ENCODE results near the gene ACSL6.

DNA sequence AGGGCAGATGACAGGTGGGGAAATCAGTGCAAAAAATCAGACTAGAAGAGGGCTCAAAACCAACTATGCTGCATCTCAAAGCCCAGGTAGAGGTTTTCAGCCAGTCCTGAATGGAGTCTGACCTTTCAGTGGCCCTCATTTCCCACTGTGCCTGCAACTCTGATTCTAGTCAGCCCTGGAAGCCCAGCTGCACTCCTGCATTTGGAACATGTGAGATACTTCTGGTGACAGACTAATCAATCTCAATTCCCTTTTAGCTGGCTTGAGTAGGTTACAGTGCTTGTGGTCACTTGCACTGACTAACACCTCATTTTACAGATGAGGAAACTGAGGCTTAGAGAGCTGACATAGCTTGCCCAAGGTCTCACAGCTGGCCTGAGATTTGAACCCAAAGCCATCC is 7.9 kb upstream of the ACSL6 start:
- TF ChIP-seq POLR2AphosphoS5 (IDR thresholded peaks at IDR 0.05): no peak
- TF ChIP-seq, protein P1, sequence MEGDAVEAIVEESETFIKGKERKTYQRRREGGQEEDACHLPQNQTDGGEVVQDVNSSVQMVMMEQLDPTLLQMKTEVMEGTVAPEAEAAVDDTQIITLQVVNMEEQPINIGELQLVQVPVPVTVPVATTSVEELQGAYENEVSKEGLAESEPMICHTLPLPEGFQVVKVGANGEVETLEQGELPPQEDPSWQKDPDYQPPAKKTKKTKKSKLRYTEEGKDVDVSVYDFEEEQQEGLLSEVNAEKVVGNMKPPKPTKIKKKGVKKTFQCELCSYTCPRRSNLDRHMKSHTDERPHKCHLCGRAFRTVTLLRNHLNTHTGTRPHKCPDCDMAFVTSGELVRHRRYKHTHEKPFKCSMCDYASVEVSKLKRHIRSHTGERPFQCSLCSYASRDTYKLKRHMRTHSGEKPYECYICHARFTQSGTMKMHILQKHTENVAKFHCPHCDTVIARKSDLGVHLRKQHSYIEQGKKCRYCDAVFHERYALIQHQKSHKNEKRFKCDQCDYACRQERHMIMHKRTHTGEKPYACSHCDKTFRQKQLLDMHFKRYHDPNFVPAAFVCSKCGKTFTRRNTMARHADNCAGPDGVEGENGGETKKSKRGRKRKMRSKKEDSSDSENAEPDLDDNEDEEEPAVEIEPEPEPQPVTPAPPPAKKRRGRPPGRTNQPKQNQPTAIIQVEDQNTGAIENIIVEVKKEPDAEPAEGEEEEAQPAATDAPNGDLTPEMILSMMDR (IDR thresholded peaks at IDR 0.05 in 8 of 11, conservative IDR thresholded peaks at IDR 0.05 in 3 of 11): no peak
- TF ChIP-seq POLR2A (IDR thresholded peaks at IDR 0.05): no peak

All from spleen (tissue), 7 donors.